ENCODE results near the gene LGALS7. TPM values are rescaled to one million over a fixed set of nuclear protein-coding genes. Genes with fewer than 3 reads are reported as not detected.

LGALS7 gene
- total and polyA plus RNA-seq, 2 of the 13 experiments (the other 11 are each of a cell fraction or from before 2014, with no cell fraction given): 0.73 TPM; not detected in 1

DNA sequence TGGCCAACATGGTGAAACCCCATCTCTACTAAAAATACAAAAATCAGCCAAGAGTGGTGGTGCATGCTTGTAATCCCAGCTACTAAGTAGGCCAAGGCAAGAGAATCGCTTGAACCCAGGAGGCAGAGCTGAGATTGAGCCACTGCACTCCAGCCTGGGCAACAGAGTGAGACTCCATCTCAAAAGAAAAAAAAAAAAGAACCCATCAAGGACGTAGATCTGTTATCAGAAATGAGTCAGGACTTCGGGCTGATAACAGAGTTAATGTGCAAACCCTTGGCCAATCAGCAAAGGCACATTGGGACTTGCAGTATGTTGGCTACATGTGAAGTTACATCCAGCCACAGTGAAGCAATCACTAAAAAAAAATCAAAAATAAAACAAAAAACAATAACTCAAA is 10.9 kb upstream of the LGALS7 start (continued):
- no peak for TF ChIP-seq ZNF775 (CRISPR knock-in tag; IDR thresholded peaks at IDR 0.05; ENCODE audit: borderline replicate concordance)
- TF ChIP-seq ZNF740 (CRISPR knock-in tag; IDR thresholded peaks at IDR 0.05): no peak
- TF ChIP-seq ATF7 (IDR thresholded peaks at IDR 0.05): no peak
- TF ChIP-seq ATF7 (CRISPR knock-in tag; IDR thresholded peaks at IDR 0.05): no peak
- TF ChIP-seq AHDC1 (CRISPR knock-in tag; IDR thresholded peaks at IDR 0.05; ENCODE audit: borderline replicate concordance): no peak
- no peak for TF ChIP-seq ZNF331 (CRISPR knock-in tag; IDR thresholded peaks at IDR 0.05)
- TF ChIP-seq ZSCAN5A (CRISPR knock-in tag; IDR thresholded peaks at IDR 0.05; ENCODE audit: borderline replicate concordance): no peak
- TF ChIP-seq RELA (CRISPR knock-in tag; IDR thresholded peaks at IDR 0.05): no peak
- TF ChIP-seq, protein P1, sequence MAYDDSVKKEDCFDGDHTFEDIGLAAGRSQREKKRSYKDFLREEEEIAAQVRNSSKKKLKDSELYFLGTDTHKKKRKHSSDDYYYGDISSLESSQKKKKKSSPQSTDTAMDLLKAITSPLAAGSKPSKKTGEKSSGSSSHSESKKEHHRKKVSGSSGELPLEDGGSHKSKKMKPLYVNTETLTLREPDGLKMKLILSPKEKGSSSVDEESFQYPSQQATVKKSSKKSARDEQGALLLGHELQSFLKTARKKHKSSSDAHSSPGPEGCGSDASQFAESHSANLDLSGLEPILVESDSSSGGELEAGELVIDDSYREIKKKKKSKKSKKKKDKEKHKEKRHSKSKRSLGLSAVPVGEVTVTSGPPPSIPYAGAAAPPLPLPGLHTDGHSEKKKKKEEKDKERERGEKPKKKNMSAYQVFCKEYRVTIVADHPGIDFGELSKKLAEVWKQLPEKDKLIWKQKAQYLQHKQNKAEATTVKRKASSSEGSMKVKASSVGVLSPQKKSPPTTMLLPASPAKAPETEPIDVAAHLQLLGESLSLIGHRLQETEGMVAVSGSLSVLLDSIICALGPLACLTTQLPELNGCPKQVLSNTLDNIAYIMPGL (CRISPR knock-in tag; IDR thresholded peaks at IDR 0.05; ENCODE audit: borderline replicate concordance in 1 of 2, low read depth in 1 of 2): no peak
- TF ChIP-seq ZBTB37 (CRISPR knock-in tag; IDR thresholded peaks at IDR 0.05): no peak
- TF ChIP-seq TBP (CRISPR knock-in tag; IDR thresholded peaks at IDR 0.05): no peak
- no peak for TF ChIP-seq TAF15 (IDR thresholded peaks at IDR 0.05; ENCODE audit: low read depth, low read length, poor library complexity, severe bottlenecking)
- no peak for TF ChIP-seq RNF2 (conservative IDR thresholded peaks at IDR 0.05; ENCODE audit: low read depth)
- TF ChIP-seq ZNF772 (CRISPR knock-in tag; IDR thresholded peaks at IDR 0.05): no peak
- no peak for TF ChIP-seq KDM5B (CRISPR knock-in tag; IDR thresholded peaks at IDR 0.05; ENCODE audit: borderline replicate concordance)
- no peak for TF ChIP-seq ZNF17 (CRISPR knock-in tag; IDR thresholded peaks at IDR 0.05)
- TF ChIP-seq ZNF549 (CRISPR knock-in tag; IDR thresholded peaks at IDR 0.05): no peak
- no peak for TF ChIP-seq SNRNP70 (IDR thresholded peaks at IDR 0.05; ENCODE audit: low read depth, low read length)
- no peak for TF ChIP-seq ZNF224 (CRISPR knock-in tag; IDR thresholded peaks at IDR 0.05)

All from HepG2 (cell line).